Skin epidermis (tissue), 12 donors: ENCODE measurements around the gene DDI2.
"Not testable (repeated sequence)": the region's sequence is repeated elsewhere in the genome, so short reads cannot be mapped to it uniquely, and the experiment has no call there.

ENCODE experiments used
- H3K27ac ChIP-seq, 21 experiments: fragments of 200-600 bp; sonication (generic) in 11 of 21; one replicate each; pipeline ENCODE4 v1.5.0; 2020; ENCODE audit warnings: mild to moderate bottlenecking in 3 of 21, inconsistent platforms in 2 of 21, moderate library complexity in 2 of 21
- H3K4me3 ChIP-seq, 7 experiments: fragments of 200-600 bp; sonication (generic) in 2 of 7; one replicate each; pipeline ENCODE4 v1.5.0; 2020; ENCODE audit warnings: inconsistent platforms in 2 of 7, mild to moderate bottlenecking in 2 of 7, moderate library complexity in 1 of 7

The DDI2 gene

DNA sequence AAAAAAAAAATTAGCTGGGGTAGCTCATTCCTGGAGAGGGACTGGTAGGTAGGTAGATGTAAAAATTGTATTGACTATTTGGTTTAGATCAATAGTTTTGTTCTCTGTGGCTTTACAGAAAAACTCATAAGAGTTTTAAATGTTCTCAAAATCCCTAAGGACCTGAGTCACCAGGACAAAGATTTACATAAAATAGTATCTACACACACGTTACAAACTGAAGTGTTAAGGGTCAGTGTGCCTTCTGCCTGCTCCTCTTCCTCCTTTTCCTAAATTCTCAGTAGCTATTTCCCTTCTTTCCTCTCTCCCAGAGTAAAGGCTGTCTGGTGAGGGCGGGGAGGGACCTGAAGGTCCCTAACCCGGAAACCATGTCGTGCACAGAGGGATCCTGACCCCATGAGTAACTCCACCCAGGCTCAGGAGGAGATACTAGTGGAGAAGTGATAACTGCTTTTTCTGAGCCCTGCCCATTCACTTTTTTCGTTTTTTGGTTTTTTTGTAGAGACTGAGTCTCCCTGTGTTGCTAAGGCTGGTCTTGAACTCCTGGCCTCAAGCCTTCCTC is 74.9 kb downstream of the DDI2 start:
- Histone ChIP-seq H3K4me3 (no peak overlapping the region), H3K27ac (peak overlapping the region in 5 of 21 experiments; percentile 7 to 56 (median 28))

DNA sequence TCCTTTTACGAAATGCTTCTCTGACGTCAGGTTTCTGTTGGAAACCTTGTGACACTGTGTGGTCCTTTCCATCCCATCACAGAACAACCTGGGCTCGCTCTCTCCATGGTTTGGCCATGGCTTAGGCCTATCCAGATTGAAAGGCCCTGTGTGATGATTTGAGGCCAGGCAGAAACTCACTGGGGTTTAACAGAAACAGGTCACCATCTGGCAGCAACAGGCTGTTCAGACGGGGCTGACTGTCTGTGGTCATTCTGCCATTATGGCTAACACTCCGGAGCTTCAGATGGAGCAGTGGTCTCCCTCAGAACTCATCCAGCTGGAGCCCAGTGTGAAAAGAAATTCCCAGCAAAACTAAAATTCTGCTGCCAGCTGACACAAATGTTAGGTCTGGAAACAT is 76.1 kb downstream of the DDI2 start:
- H3K27ac ChIP-seq = peak overlapping the region in 7 of 21 experiments; percentile 13 to 56 (median 29)

DNA sequence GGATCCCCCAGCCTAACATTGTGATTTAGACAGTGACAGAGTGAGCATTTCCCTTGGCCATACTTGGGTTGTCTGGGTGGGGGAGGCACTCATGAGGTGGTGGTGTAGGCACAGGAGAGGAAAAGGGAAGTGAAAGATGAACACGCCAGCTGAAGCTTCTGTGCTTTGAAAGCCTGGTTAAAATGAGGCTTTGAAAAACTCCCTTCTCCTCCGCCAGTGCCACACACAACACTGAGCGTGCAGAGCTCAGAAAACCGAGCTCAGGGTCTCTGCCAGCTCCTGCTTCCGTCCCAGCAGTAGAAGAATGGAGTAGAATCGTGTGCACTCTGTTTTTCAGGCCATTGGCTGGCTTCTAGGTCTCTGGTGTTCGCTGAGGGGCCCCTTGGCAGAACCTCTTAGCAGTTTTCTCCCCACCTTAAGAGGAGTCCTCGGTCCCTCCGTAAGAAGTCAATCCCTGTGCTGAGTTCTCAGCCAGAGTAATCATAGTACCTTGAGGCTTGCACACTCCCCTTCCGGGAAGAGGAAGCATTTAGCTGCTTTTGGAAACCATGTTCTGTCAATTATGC is 79.8 kb downstream of the DDI2 start:
- peak overlapping the region in 20 of 21 experiments; percentile 34 to 92 (median 76) for H3K27ac ChIP-seq
- peak overlapping the region in 1 of 7 experiments; percentile 2 for H3K4me3 ChIP-seq

More for the DNA sequence above, 76.1 kb downstream of the DDI2 start:
- H3K4me3 ChIP-seq = no peak overlapping the region

DNA sequence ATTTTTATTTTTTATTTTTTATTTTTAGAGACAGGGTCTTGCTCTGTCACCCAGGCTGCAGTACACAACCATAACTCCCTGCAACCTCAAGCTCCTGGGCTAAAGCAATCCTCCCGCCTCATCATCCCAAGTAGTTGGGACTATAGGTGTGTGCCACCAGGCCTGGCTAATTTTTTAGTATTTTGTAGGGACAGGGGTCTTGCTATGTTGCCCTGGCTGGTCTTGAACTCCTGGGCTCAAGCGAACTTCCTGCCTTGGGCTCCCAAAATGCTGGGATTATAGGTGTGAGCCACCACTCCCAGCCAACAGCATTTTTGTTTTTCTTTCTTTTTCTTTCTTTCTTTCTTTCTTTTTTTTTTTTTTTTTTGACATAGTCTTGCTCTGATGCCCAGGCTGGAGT is 80.9 kb downstream of the DDI2 start:
- peak overlapping the region in 11 of 21 experiments; percentile 26 to 92 (median 78) for H3K27ac ChIP-seq

DNA sequence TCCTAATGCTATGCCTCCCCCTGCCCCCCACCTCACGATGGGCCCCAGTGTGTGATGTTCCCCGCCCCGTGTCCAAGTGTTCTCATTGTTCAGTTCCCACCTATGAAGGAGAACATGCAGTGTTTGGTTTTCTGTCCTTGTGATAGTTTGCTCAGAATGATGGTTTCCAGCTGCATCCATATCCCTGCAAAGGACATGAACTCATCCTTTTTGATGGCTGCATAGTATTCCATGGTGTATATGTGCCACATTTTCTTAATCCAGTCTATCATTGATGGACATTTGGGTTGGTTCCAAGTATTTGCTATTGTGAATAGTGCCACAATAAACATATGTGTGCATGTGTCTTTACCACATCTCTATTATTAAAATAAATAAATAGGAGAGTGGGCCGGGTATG is 82.1 kb downstream of the DDI2 start:
- not testable (repeated sequence) for H3K4me3 ChIP-seq, H3K27ac ChIP-seq

More for the DNA sequence above, 80.9 kb downstream of the DDI2 start:
- no peak overlapping the region for H3K4me3 ChIP-seq

DNA sequence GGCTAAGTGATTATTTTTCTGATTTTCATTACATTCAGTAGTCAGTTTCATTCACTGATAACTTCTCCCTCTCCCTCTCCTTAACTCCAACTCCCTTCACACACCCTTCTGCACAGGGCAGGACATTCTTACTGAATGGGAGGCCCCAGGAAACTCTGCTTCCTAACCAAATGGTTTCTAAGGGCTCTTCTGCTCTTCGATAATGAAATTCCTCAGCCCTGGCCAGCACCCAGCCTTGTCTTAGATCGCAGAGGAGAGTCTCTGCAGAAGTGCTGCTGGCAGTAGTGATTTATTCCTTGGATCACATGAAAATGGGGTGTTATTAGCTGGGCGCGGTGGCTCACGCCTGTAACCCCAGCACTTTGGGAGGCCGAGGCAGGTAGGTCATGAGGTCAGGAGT is 83.2 kb downstream of the DDI2 start:
- Histone ChIP-seq H3K4me3 (no peak overlapping the region), H3K27ac (peak overlapping the region in 4 of 21 experiments; percentile 47 to 61 (median 51))

DNA sequence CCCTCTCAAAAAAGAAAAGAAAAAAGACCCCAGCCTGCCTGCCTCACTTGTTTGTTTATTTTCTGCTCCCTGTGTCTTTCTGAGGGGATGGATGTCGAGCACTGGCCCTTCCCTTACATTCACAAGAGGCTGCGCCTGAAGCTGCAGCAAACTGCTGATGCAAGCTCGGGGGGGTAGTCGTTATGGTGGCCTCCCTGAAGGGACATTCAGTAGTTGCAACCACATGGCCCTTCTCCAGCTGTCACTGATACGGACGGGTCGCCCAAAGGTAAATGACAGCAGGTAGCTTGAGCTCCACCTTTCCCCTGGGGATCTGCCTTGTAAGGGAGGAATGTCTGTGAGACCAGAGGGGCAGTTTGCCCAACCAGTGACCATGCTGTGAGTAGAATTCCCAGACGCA is 84.5 kb downstream of the DDI2 start:
- Histone ChIP-seq H3K27ac (peak overlapping the region in 11 of 21 experiments; percentile 31 to 99 (median 91)), H3K4me3 (no peak overlapping the region)

DNA sequence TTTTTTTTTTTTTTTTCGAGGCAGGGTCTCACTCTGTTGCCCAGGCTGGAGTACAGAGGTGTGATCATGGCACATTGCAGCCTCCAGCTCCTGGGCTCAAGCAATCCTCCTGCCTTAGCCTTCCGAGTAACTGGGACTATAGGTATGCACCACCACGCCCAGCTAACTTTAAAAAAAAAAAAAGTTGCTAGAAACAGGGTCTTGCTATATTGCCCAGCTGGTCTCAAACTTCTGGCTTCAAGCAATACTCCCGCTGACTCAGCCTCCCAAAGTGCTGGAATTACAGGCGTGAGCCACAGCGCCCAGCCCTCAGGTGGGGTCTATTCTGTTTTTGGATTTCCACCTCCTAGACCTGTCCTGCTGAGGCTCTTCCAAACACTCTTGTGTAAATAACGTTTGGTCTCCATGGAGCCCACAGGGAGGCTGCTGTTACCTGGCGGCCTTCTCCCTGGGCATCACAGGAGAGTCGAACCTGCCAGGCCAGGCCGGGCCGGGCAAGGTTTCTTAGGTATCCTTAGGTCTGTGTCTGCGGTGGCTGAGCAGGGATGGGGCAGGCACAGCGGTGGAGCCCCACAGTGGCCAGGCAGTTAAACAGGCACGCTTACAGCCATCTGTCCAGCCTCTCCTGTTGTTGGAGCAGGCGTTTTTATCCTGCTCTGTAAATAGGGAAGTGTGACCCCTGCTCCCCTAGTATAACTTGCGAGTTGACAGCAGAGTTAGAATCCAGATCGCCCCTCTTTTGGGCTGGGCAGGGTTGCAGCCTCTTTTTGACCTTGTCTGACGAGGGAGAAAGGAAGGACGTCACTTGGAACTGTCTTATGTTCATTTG is 85.7 kb downstream of the DDI2 start:
- H3K4me3 ChIP-seq = no peak overlapping the region

DNA sequence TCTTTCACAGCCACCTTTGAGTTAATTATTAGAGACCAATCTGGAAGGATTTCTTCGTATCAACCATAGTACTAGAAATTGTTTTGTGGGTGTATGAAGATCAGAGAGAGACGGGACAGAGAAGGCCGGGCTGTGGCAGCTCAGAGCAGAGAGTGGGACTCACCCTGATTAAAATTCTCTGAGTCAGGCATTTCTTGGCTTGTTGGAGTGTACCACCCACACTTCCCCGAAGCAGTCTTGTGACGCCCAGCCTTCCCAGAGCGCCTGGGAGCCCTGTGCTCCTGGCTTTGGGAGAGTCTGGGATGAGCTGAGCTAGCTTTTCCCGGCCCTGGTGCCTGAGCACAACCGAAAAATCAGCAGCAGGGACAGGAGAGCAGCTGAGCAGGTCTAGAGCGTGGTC is 86.3 kb downstream of the DDI2 start:
- Histone ChIP-seq H3K4me3 (no peak overlapping the region), H3K27ac (peak overlapping the region; percentile 46 to 99 (median 90))

More for the DNA sequence above, 85.7 kb downstream of the DDI2 start:
- H3K27ac ChIP-seq = peak overlapping the region; percentile 54 to 99 (median 90)

DNA sequence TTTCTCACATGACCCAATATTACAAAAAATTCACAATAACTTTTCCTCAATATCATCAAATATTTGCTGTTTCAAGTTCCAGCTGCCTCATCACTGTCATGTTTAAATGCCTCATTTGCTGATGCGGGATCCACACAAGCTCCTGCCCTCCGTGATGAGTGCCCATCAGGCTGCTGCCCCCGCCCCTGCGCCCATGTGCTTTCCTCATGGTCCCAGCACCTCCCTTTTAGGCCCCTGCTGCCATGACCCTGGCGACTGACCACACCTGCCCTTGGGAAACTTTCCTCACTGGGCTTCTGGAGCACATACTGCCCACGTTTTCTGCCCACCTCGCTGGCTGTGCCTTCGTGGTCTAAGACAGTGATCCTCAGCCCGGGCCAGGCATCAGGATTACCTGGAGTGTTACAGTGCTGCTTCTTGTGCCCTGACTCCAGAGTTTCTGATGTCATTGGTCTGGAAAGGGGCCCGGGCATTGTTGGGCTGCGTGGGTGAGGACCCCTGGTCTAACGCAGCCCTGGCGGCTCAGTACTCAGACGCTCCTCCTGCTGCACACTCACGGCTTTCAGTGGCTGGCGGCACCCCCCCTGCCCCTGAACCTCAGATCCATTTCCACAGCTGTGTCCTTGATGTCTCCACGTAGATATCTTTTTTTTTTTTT is 87.4 kb downstream of the DDI2 start:
- Histone ChIP-seq H3K4me3 (no peak overlapping the region), H3K27ac (peak overlapping the region in 20 of 21 experiments; percentile 69 to 99 (median 90))

DNA sequence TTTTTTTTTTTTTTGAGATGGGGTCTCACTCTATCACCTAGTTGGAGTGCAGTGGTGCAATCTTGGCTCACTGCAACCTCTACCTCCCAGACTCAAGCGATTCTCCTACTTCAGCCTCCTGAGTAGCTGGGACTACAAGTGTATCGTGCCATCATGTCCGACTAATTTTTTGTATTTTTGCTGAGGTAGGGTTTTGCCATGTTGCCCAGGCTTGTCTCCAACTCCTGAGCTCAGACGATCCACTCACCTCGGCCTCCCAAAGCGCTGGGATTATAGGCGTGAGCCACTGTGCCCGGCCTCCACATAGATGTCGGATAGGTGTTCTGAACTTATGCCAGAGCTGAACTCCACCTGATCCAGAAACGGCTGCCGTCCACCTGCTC is 87.9 kb downstream of the DDI2 start:
- peak overlapping the region in 13 of 21 experiments; percentile 85 to 99 (median 91) for H3K27ac ChIP-seq
- H3K4me3 ChIP-seq = no peak overlapping the region

DNA sequence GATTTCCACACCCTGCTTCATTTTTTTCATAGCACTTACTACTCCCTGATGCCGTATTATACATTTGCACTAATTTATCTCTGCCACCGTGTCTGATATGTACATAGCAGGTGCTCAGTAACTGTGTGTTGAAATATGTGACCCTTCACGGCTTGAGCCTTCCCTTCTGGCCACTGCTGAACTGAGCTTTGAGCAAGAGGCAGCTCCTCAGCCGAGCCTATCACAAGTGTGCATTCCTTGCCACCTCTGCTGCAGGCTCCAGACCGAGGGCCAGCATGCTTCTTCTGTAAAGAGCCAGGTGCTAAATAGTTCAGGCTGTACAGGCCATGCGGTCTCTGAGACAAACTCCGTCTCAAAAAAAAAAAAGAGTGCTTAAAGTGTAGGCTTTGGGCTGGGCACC is 89.5 kb downstream of the DDI2 start:
- Histone ChIP-seq H3K27ac (peak overlapping the region in 3 of 21 experiments; percentile 1 to 46 (median 38)), H3K4me3 (no peak overlapping the region)

DNA sequence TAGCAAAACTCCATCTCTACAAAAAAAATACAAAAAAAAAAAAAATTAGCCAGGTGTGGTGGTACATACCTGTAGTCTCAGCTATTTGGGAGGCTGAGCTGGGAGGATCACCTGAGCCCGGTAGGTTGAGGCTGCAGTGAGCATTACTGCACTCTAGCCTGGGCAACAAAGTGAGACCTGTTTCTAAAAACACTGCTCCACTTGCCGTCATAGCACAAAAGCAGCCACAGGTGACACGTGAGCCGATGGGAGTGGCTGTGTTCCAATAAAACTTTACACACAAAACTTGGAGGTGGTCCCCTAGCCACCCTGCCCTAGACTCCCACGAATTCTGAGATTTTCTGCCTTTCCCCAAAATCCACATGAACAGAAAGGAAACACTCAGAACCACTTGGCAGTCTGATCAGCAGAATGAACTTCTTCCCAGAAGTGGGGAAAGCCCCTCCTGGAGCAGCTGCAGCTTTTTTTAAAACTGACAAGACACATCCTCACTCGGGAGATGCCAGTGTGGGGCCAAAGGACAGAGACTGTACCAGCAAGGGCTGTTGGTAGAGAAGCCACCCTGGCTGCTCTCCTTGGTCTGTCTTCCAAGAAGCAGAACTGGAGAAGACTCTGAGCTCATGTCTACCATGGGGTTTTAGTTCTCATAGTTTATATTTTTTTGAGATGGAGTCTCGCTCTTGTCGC is 90.1 kb downstream of the DDI2 start:
- Histone ChIP-seq H3K27ac (peak overlapping the region in 6 of 21 experiments; percentile 1 to 46 (median 34)), H3K4me3 (no peak overlapping the region)

DNA sequence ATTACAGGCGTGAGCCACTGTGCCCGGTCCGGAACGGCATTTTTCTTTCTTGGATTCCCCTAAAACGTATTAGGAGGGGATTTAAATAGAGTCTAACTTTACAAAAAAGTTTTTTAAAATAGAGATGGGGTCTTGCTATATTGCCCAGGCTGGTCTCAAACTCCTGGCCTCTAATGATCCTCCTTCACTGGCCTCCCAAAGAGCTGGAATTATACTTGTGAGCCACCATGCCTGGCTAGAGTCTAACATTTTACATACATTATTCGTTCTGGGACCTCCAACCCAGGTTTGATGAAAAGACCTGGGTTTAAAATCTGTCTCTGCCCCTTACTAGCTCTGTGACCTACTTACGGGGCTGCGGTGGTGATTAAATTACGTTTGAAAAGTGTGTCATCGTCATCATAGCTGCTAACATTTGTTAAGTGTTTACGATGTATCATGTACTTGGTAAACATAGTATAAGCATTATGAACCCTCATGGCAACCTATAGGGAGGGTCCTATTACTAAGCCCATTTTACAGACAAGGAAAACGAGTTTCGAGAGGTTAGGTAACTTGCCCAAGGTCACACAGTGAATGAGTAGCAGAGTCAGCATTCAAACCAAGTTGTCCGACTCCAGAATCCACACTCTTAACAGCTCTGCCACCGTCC is 91.4 kb downstream of the DDI2 start:
- Histone ChIP-seq H3K27ac (peak overlapping the region in 3 of 21 experiments; percentile 3 to 46 (median 38)), H3K4me3 (no peak overlapping the region)

DNA sequence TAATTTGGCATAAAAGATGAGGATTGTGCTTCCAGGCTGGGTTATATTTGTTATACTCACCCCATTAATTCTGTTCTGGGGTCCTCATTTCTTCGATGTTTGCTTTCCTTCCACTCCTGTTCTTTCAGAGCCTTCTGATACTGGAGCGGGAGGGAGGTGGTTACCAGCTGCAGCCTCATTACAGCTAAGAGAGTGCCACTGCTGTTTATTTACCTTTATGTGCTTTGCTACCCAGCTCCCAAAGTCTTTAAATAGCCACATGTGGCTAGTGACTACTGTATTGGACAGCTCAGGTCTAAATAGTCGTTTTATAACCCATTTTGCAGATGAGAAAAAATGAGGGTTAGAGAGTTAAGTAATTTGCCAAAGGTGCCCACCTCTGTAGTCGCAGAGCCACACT is 92.0 kb downstream of the DDI2 start:
- Histone ChIP-seq H3K4me3 (no peak overlapping the region), H3K27ac (peak overlapping the region in 2 of 21 experiments; percentile 1 to 3)

DNA sequence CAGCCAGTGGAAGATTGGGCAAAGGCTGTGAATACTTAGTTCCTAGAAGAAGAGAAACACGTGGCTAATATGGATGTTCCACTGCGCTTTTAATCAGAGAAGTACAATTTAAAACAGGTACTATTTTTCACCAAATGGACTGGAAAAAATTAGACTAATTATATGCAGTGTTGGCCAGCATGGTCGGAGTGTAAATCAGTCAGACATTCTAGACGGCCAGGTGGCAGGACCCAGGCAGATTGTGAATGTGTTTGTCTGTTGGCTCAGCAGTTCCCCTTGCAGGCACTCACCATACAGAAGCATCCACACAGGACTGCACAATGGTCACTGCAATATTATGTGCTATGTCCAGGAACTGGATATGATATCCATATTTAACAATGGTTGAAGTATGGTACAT is 94.9 kb downstream of the DDI2 start:
- no peak overlapping the region for H3K4me3 ChIP-seq
- H3K27ac ChIP-seq = no peak overlapping the region

DNA sequence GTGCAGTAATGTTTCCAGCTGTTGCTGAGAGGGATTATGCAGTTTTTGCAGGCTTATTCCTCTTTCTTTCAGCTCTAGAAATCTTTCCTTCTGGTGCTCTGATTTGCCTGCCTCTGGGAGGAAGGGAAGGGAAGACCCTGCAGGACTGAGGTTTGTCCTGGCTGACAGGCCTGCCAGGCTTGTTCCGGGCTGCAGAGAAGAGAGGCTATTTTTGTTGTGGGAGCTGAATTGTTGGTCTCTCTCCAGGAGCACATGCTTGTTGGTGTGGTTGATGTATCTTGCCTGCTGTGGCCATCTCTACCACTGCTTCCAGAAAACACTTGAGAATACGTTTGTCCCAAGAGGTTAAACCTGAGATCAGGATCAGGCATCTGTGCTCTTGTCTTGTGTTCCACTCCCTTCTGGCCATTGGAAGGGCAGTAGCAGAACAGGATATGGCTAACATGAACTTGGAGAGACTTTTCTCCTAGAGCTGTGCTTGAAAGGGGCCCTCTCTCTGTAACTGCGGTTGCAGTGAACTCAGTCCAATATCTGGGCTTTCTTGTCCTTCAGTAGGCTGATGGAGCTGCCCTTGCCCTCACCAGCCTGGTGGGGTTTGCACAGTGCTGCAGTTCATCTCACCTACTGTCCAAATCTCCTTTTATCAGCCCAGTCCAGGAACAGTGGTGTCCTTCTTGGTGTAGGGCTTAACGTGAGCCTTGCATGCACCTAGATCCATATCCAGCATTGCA is 97.3 kb downstream of the DDI2 start:
- no peak overlapping the region for H3K4me3 ChIP-seq
- peak overlapping the region in 1 of 21 experiments; percentile 12 for H3K27ac ChIP-seq

DNA sequence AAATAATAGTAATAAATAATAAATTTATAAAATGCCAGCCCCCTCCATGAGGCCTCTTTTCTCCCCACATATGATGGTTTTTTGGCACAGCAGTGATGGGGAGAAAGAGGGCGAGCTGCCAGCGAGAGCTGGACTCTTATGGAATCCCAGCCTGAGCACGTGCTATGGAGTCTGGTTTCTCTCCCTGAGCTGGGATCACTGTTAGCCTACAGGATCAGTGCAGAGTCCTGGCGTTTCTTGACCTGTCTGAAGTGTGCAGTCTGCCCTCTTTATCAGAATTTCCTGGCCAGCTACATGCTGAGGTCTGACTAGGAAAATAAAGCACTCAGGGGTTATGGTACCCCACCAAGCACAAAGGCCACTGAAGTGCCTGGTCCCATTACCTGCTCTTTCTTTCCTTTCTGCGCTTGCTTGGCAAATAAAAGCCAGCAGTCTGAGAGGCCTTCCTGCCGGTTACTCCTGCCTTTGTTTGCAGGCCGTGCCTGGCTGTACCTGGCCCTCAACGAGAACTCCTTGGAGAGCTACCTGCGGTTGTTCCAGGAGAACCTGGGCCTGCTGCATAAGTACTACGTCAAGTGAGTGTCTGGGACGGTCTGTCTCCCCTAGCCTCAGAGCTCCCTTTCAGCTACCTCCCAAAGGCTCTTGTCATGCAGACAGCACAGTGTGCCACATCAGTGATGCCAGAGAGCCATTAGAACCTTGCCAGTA is 100.3 kb downstream of the DDI2 start:
- Histone ChIP-seq H3K27ac (no peak overlapping the region), H3K4me3 (no peak overlapping the region)
